Sigmoid colon (tissue), 7 donors: Measurements from ENCODE around the gene ULBP2. TPM values are rescaled to one million over a fixed set of nuclear protein-coding genes. Genes with fewer than 3 reads are reported as not detected.

Source experiments
- DNase-seq: peaks from one replicate; pipeline ENCODE4 v3.0.0-alpha.2; 2019
- H3K27ac ChIP-seq, 4 donors: fragments of 200-600 bp; sonication (generic); one replicate each; pipeline ENCODE4 v1.5.1; 2016 to 2019; ENCODE audit warnings: mild to moderate bottlenecking in 1 of 4
- H3K27me3 ChIP-seq, 3 donors: fragments of 200-600 bp; sonication (generic); one replicate each; pipeline ENCODE4 v1.5.1; 2019; ENCODE audit warnings: mild to moderate bottlenecking in 1 of 3
- H3K36me3 ChIP-seq, 4 donors: fragments of 200-600 bp; sonication (generic); one replicate each; pipeline ENCODE4 v1.5.1; 2016 to 2019
- H3K4me1 ChIP-seq, 4 donors: fragments of 200-600 bp; sonication (generic); one replicate each; pipeline ENCODE4 v1.5.1; 2017 to 2019
- H3K4me3 ChIP-seq, 4 donors: fragments of 200-600 bp; sonication (generic); one replicate each; pipeline ENCODE4 v1.5.1; 2017 to 2019; ENCODE audit warnings: mild to moderate bottlenecking in 2 of 4, moderate library complexity in 1 of 4
- H3K9me3 ChIP-seq, 4 donors: fragments of 200-600 bp in 3 of 4; sonication (generic) in 3 of 4; one replicate each; pipeline versions ENCODE4 v1.5.1 to v1.6.1; 2013 to 2019
- CTCF ChIP-seq, 4 experiments: fragments of 450-650 bp in 3 of 4; fragments of 200-600 bp in 1 of 4; IDR thresholded peaks; one replicate each; pipeline ENCODE4 v1.5.1; 2016 to 2019; ENCODE audit warnings: antibody characterized with exemption in 4 of 4, mild to moderate bottlenecking in 3 of 4, moderate library complexity in 2 of 4
- EP300 ChIP-seq, 4 donors: sonication (generic); formaldehyde crosslinking; IDR thresholded peaks; one replicate each; pipeline ENCODE4 v1.6.1; 2017; ENCODE audit warnings: antibody characterized with exemption in 4 of 4
- POLR2A ChIP-seq, 2 donors: fragments of 450-650 bp; IDR thresholded peaks; one replicate each; pipeline ENCODE4 v1.6.1; 2016; ENCODE audit warnings: antibody characterized with exemption in 2 of 2, mild to moderate bottlenecking in 2 of 2, moderate library complexity in 2 of 2
- POLR2AphosphoS5 ChIP-seq, 4 donors: sonication (generic); formaldehyde crosslinking; IDR thresholded peaks; one replicate each; pipeline ENCODE4 v1.6.1; 2017; ENCODE audit warnings: antibody characterized with exemption in 4 of 4
- WGBS, 2 donors: extraction: QIAGEN DNeasy Blood & Tissue Kit; methylation state at CpG; one replicate each; pipeline ENCODE4 v1.1.7; 2013; 5-methylcytosine and 5-hydroxymethylcytosine counted together
- intact Hi-C: fragments of 100-400 bp; cut with DNase I; formaldehyde crosslinking; loops from one replicate; pipeline ENCODE4 v1.15.1; 2023
- polyA plus RNA-seq, 3 donors: library from polyadenylated mRNA; stranded (reverse); fragments of 200-250 nt; gene quantifications; one replicate each; pipeline ENCODE4 v1.2.3, GENCODE V29; 2013
- total RNA-seq, 4 donors: library from RNA; depleted of rRNA; stranded (reverse); fragments of >200 nt; gene quantifications; one replicate each; pipeline ENCODE4 v1.1.0, GENCODE V29; 2016
- donor health status: healthy with polysubstance abuse.
- donor health status: Bipolar disorder and iron deficiency.
- donor health status: healthy.

Gene ULBP2
- total and polyA plus RNA-seq, 7 donors = 0.34 TPM; not detected in 6

- intact Hi-C loops = no loop called here
These were observed 3.1 kb upstream of the ULBP2 start for GRCh38 chr6:149938571-149939355.

GRCh38 chr6:149939356-149939648, 2.5 kb upstream of the ULBP2 start:
- Histone ChIP-seq H3K4me3 (no peak overlapping the region), H3K27me3 (peaks cover 41 to 91% (median 80%) of the 10 kb centered on the region in 3 donors), H3K9me3 (no peaks in the 10 kb centered on the region), H3K4me1 (peaks cover 0 to 34% (median 26%) of the 10 kb centered on the region in 4 donors), H3K36me3 (no peaks in the 10 kb centered on the region), H3K27ac (no peak overlapping the region)
- intact Hi-C loops = no loop called here
- 16 to 23% methylated on average over 5 of the region's 5 CpGs for WGBS, 2 donors
- TF ChIP-seq CTCF (IDR thresholded peaks at IDR 0.05) (no peak), EP300 (IDR thresholded peaks at IDR 0.05) (no peak), POLR2A (IDR thresholded peaks at IDR 0.05) (no peak), POLR2AphosphoS5 (IDR thresholded peaks at IDR 0.05) (no peak)
- DNase-seq = no peak

More at GRCh38 chr6:149938571-149939355, 3.1 kb upstream of the ULBP2 start:
- WGBS, 2 donors = 1% methylated on average over 58 of the region's 58 CpGs
- Histone ChIP-seq H3K27ac (no peak overlapping the region), H3K4me1 (peaks cover 0 to 34% (median 26%) of the 10 kb centered on the region in 4 donors), H3K4me3 (peak overlapping the region; percentile 14 to 46 (median 32)), H3K27me3 (peaks cover 41 to 95% (median 81%) of the 10 kb centered on the region in 3 donors), H3K9me3 (no peaks in the 10 kb centered on the region), H3K36me3 (no peaks in the 10 kb centered on the region)
- no peak for TF ChIP-seq CTCF (IDR thresholded peaks at IDR 0.05)
- TF ChIP-seq POLR2A (IDR thresholded peaks at IDR 0.05) = no peak
- TF ChIP-seq EP300 (IDR thresholded peaks at IDR 0.05) = no peak
- TF ChIP-seq POLR2AphosphoS5 (IDR thresholded peaks at IDR 0.05) = peak in 1 of 4 donors; percentile 17
- no peak for DNase-seq

- H3K4me3 ChIP-seq = no peak overlapping the region
- intact Hi-C loops = no loop called here
- TF ChIP-seq POLR2A (IDR thresholded peaks at IDR 0.05) = no peak
- no peak for TF ChIP-seq EP300 (IDR thresholded peaks at IDR 0.05)
- TF ChIP-seq POLR2AphosphoS5 (IDR thresholded peaks at IDR 0.05) = no peak
- TF ChIP-seq CTCF (IDR thresholded peaks at IDR 0.05) = no peak
- no peaks in the 10 kb centered on the region for H3K36me3 ChIP-seq
- peaks cover 39 to 83% (median 72%) of the 10 kb centered on the region in 3 donors for H3K27me3 ChIP-seq
- no peaks in the 10 kb centered on the region for H3K9me3 ChIP-seq
- no peak for DNase-seq
- no peak overlapping the region for H3K27ac ChIP-seq
- WGBS, 2 donors = 9 to 15% methylated on average over 6 of the region's 6 CpGs
- peaks cover 0 to 34% (median 26%) of the 10 kb centered on the region in 4 donors for H3K4me1 ChIP-seq
These were observed 1.7 kb upstream of the ULBP2 start for GRCh38 chr6:149939909-149940671.

GRCh38 chr6:149940672-149940982, 1.2 kb upstream of the ULBP2 start:
- peaks cover 34 to 78% (median 66%) of the 10 kb centered on the region in 3 donors for H3K27me3 ChIP-seq

More at GRCh38 chr6:149940672-149940982, 1.2 kb upstream of the ULBP2 start:
- H3K9me3 ChIP-seq = no peaks in the 10 kb centered on the region
- peaks cover 0 to 34% (median 26%) of the 10 kb centered on the region in 4 donors for H3K4me1 ChIP-seq
- no peak for DNase-seq
- 14 to 21% methylated on average over 6 of the region's 6 CpGs for WGBS, 2 donors
- intact Hi-C loops = no loop called here
- H3K36me3 ChIP-seq = no peaks in the 10 kb centered on the region
- H3K4me3 ChIP-seq = no peak overlapping the region
- no peak overlapping the region for H3K27ac ChIP-seq
- TF ChIP-seq POLR2A (IDR thresholded peaks at IDR 0.05) (no peak), POLR2AphosphoS5 (IDR thresholded peaks at IDR 0.05) (no peak), CTCF (IDR thresholded peaks at IDR 0.05) (no peak), EP300 (IDR thresholded peaks at IDR 0.05) (no peak)
